ENCODE data around the gene LYRM2. TPM values are rescaled to one million over a fixed set of nuclear protein-coding genes. Genes with fewer than 3 reads are reported as not detected.

The LYRM2 gene
- total RNA-seq, 2 donors from 2014 or later: 17.3 to 21.5 TPM

DNA sequence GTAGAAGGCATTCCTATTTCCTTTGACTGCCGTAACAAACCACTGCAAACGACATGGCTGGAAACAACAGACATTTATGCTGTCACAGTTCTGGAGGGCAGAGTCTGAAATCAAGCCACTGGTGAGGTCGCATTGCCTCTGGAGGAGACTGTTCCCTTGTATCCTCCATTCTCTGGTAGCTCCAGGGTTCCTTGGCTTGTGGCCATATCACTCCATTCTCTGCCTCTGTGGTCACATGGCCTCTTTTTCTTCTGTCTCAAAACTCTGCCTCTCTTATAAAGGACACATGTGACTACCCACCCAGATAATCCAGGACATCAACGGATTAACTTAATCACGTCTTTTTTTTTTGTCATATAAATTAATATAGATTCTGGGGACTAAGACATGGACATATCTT is 84.4 kb downstream of the LYRM2 start:
- Mint-ChIP-seq H3K36me3 (no peaks in the 10 kb centered on the region), H3K27ac (no peak overlapping the region), H3K9me3 (peaks cover 8 to 12% of the 10 kb centered on the region in 2 donors)
- no peak for ATAC-seq
- no peak for DNase-seq (ENCODE audit: low spot score in 2 of 2)

DNA sequence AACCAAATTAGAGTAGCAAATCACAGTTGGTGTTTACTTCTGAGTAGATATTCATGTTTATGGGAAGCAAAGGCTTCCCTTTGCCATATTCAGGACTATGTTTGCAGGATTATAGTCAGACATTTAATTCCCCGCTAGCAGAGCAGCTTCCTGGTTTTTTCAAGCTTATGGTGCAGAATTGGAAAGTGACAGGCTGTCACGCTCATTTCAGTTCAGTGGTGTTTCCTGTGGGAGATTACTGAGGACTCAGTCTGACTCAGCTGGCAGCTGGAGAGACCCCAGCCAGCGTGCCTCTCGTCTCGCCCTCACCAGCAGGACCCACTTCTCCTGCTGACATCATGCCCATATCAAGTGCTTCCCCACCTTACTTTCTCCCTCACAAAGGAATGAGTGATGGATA is 85.1 kb downstream of the LYRM2 start:
- ATAC-seq (no peak), DNase-seq (ENCODE audit: low spot score in 2 of 2) (no peak)

DNA sequence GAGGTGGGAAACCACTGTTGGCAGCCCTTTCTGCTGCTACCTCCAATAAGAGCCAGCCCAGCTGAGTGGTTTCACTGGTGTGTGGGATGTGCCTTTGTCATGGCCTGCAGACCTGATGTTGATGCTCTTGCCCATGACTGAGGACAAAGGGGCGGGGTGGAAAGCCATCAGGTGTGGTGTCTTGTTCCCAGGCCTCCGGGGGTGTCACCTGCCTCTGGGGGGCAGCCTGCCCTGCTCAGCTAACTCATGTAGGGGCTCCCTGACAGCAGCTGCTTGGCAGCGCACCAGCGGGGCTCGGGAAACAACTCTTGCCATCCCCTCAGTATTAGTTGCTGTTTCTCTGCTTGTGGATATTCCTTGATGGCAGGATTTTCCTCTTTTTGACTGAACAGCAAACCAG is 91.3 kb downstream of the LYRM2 start:
- no peak for ATAC-seq
- no peaks in the 10 kb centered on the region for H3K36me3 Mint-ChIP-seq
- no peaks in the 10 kb centered on the region for H3K9me3 Mint-ChIP-seq
- H3K27ac Mint-ChIP-seq: no peak overlapping the region
- DNase-seq (ENCODE audit: low spot score in 2 of 2): no peak

More for the DNA sequence above, 85.1 kb downstream of the LYRM2 start:
- peaks cover 8 to 12% of the 10 kb centered on the region in 2 donors for H3K9me3 Mint-ChIP-seq
- H3K27ac Mint-ChIP-seq: no peak overlapping the region
- H3K36me3 Mint-ChIP-seq: no peaks in the 10 kb centered on the region

DNA sequence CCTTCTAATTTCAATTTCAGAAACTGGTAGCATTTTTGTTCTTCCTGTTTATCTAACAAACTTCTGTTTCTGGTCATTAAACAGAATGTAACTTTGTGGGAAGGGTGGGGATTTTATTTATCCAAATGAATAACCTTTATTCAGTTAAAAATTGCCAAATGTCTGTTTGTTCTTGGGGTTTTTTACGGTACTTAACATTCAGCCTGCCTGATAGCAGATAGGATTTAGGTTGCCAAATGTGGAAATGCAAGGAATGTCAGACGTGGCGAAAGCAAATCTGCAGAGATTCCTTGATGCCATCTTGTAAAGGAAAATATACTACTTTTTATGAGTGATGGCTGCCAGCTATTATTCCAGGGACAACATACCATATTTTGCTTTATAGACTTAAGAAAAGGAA is 95.7 kb downstream of the LYRM2 start:
- no peak overlapping the region for H3K27ac Mint-ChIP-seq
- H3K36me3 Mint-ChIP-seq: no peaks in the 10 kb centered on the region
- DNase-seq (ENCODE audit: low spot score in 2 of 2): no peak
- H3K9me3 Mint-ChIP-seq: no peaks in the 10 kb centered on the region
- ATAC-seq: no peak

DNA sequence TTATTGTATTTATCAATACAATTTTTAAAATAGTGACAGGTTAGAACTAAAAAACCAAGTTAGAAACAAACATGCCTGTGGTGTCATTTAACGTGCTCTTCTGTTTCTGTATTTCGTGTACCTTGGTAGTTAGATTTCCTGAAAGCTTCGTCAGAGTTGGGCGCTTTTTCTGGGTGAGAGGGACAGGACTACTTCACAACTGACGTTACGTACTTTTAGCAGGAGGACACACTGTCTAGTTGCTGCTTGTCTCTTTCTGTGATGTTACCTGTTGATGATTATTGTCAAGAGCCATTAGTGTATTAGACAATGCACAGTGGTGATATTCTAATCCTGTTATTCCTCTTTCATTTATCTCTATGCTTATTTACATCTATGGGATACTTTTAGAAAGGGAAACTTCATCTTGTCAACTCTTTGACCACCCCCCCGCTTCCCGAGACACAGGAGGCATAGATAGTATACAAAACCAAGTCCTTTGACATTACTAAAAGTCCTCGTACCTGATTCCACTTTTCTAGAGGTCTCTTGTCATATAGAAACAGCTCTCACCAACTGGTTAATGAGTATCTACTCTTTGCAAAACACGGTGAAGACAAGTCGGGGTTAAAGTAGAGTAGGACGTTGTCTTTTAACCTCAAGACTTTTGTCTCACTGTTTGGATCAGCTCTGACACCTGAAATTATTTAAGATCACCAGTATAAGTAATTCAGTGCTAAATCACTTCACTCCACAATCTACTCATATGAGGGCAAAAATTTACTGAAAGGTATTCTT is 96.3 kb downstream of the LYRM2 start:
- no peaks in the 10 kb centered on the region for H3K9me3 Mint-ChIP-seq
- H3K27ac Mint-ChIP-seq: no peak overlapping the region
- no peaks in the 10 kb centered on the region for H3K36me3 Mint-ChIP-seq
- ATAC-seq (no peak), DNase-seq (ENCODE audit: low spot score in 2 of 2) (no peak)

DNA sequence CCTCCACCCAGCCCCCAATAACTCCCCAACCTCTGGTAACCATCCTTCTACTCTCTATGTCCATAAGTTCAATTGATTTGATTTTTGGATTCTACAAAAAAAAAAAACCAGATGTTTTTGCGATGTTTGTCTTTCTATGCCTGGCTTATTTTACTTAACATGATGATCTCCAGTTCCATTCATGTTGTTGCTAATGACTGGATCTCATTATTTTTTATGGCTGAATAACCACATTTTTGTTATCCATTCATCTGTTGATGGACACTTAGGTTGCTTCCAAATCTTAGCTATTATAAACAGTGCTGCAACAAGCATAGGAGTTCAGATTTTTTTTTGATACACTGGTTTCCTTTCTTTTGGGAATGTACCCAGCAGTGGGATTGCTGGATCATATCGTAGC is 98.8 kb downstream of the LYRM2 start:
- H3K9me3 Mint-ChIP-seq: no peaks in the 10 kb centered on the region
- ATAC-seq (no peak), DNase-seq (ENCODE audit: low spot score in 2 of 2) (no peak)
- no peaks in the 10 kb centered on the region for H3K36me3 Mint-ChIP-seq
- H3K27ac Mint-ChIP-seq: no peak overlapping the region

DNA sequence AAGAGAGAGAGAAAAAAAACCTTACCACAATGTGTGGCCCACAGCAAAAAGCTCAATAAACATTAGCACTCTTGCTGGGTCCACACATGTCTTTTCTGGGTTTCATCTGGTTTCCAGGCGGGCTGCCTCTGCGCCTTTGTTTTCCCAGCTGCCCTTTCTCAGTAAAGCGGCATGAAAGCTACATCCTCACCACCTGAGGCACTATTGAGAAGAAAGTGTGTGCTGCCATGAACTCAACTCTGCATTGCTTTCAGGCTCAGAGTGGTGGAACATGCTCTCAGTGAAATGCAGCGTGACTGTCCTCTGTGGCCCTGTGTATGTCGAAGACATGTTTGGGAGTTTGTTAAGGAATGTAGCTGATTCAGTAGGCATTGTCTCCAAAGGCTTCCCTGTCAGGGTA is 102.3 kb downstream of the LYRM2 start:
- Mint-ChIP-seq H3K9me3 (no peaks in the 10 kb centered on the region), H3K27ac (no peak overlapping the region), H3K36me3 (no peaks in the 10 kb centered on the region)
- no peak for ATAC-seq
- DNase-seq (ENCODE audit: low spot score in 2 of 2): no peak

DNA sequence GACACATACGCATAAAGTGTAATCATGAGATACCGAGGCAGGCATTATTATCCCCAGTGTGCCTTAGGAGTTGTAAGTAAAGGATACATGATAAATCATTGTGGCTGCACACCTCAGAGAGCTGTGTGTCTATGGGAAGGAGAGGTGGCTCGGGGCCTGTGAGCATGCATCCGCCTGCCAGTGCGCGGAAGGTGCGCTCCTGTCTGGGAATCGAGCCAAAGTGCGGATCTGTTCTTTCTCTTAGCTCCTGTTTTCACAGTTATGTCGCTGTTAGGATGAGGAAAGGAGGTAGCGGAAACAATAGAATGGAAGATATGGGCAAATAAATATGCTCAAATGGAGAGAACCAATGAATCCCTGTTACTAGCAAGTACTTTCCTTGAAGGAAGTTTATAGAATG is 107.6 kb downstream of the LYRM2 start:
- Mint-ChIP-seq H3K27ac (no peak overlapping the region), H3K36me3 (no peaks in the 10 kb centered on the region), H3K9me3 (no peaks in the 10 kb centered on the region)
- ATAC-seq (no peak), DNase-seq (ENCODE audit: low spot score in 2 of 2) (no peak)

DNA sequence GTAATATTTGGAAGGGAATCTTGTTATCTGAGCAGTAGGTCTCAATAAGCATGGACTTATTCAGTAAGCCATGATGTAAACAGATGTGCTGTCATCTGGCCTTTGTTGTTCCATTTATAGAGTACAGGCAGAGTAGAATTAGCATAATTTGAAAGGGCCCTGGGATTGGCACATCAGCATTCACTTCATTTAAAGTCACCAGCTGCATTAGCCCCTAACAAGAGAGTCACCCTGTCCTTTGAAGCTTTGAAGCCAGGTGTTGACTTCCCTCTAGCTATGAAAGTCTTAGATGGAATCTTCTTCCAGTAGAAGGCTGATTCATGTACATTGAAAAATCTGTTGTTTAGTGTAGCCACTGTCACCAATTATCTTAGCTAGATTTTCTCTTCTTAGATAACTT is 109.7 kb downstream of the LYRM2 start:
- Mint-ChIP-seq H3K9me3 (no peaks in the 10 kb centered on the region), H3K36me3 (no peaks in the 10 kb centered on the region), H3K27ac (no peak overlapping the region)
- ATAC-seq: no peak
- DNase-seq (ENCODE audit: low spot score in 2 of 2): no peak

DNA sequence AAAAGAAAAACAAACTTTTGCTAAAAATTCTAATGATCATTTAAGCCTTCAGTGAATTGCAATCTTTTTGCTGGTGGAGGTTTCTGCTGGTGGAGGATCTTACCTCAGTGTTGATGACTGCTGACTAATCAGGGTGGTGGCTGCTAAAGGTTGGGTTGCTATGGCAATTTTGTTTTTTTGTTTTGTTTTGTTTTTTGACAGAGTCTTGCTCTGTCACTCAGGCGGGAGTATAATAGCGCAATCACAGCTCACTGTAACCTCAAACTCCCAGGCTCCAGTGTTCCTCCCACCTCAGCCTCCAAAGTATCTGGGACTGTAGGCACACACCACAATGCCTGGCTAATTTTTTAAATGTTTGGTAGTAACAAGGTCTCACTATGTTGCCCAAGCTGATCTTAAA is 110.9 kb downstream of the LYRM2 start:
- ATAC-seq (peak in 1 of 2 donors; percentile 40), DNase-seq (ENCODE audit: low spot score in 2 of 2) (no peak)
- H3K27ac Mint-ChIP-seq: no peak overlapping the region
- no peaks in the 10 kb centered on the region for H3K9me3 Mint-ChIP-seq
- no peaks in the 10 kb centered on the region for H3K36me3 Mint-ChIP-seq

DNA sequence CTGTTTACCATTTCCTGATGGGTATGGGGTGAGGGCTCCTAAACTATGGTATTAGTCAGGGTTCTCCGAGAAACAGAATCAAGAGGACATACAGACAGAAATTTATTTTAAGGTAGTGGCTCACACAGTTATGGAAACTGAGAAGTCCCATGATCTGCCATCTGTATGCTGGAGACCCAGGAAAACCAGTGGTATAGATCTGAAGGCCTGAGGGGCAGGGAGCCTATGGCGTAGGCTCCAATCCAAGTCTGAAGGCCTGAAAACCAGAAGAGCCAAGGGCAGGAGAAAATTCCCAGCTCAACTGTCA is 112.0 kb downstream of the LYRM2 start:
- DNase-seq (ENCODE audit: low spot score in 2 of 2): no peak
- no peak for ATAC-seq
- Mint-ChIP-seq H3K9me3 (no peaks in the 10 kb centered on the region), H3K27ac (no peak overlapping the region), H3K36me3 (no peaks in the 10 kb centered on the region)

DNA sequence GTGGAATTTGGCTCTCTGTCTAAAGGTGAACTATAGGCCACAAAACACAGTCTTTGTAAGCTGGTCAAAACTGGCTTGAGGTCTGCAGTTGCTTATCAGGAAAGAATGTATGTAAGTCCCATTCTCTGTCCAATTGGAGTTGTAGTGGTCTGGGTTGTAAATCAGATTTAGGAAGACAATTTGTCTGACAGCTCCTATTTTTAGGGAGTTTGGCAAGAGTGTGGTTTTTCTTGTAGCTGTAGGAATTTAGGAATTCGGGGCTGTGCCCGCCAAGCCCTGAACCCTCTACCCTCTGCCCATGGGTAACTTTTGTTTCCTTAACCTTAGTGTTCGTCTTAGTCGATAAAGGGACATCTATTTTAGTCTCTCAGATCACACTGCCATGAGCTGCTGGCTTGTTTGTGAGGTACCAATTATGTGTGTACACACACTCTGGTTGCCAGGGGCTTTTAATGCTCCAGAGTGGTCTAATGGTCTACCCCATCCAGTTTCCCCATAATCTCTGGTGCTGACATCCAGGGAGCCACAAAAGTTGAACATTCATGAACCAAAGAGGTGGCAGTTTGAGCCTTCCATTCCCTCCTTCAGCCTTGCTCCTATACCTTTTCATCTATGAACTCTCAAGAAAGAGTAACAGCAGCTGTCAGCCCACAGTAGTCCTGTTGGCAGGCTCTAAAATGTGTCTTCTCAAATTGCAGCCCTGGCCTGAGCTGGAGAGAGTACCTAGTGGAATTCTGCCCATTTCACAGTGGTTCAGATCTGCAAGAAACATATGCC is 112.6 kb downstream of the LYRM2 start:
- H3K9me3 Mint-ChIP-seq: no peaks in the 10 kb centered on the region
- DNase-seq (ENCODE audit: low spot score in 2 of 2): no peak
- no peaks in the 10 kb centered on the region for H3K36me3 Mint-ChIP-seq
- no peak for ATAC-seq
- H3K27ac Mint-ChIP-seq: no peak overlapping the region

DNA sequence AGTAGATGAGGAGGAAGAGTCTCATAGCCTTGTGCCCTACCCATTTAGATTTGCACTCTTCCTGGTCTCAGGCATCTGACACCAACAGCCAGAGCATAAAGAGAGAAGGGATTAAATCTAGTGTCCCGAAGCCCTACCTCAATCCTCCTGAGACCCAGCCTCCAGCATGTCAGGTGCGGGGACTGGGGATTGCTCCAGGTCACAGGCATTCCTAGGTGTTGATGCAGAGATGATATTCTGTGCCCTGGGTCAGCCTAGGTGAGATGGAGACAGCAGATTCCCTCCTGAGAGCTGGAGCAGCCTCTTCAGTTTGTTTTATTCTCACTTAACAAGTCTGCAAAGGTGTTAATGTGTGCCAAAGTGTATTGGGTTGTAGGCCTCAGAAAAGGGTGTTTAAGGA is 115.8 kb downstream of the LYRM2 start:
- H3K9me3 Mint-ChIP-seq: no peaks in the 10 kb centered on the region
- H3K36me3 Mint-ChIP-seq: no peaks in the 10 kb centered on the region
- H3K27ac Mint-ChIP-seq: no peak overlapping the region
- no peak for DNase-seq (ENCODE audit: low spot score in 2 of 2)
- no peak for ATAC-seq

DNA sequence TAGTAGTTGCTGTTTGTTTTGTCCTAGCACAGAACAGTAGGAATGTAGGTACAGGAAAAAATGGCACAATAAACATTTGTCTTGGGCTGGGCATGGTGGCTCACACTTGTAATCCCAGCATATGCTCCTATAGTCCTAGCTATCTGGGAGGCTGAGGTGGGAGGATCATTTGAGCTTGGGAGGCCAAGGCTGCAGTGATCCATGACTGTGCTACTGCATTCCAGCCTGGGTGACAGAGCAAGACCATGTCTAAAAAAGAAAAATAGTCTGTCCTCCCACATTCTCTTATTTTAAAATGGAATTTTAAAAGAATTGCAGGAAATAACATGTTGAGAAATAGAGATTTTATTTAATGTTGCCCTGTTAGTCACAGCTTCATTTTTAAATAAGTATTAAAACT is 117.8 kb downstream of the LYRM2 start:
- no peaks in the 10 kb centered on the region for H3K36me3 Mint-ChIP-seq
- H3K9me3 Mint-ChIP-seq: no peaks in the 10 kb centered on the region

DNA sequence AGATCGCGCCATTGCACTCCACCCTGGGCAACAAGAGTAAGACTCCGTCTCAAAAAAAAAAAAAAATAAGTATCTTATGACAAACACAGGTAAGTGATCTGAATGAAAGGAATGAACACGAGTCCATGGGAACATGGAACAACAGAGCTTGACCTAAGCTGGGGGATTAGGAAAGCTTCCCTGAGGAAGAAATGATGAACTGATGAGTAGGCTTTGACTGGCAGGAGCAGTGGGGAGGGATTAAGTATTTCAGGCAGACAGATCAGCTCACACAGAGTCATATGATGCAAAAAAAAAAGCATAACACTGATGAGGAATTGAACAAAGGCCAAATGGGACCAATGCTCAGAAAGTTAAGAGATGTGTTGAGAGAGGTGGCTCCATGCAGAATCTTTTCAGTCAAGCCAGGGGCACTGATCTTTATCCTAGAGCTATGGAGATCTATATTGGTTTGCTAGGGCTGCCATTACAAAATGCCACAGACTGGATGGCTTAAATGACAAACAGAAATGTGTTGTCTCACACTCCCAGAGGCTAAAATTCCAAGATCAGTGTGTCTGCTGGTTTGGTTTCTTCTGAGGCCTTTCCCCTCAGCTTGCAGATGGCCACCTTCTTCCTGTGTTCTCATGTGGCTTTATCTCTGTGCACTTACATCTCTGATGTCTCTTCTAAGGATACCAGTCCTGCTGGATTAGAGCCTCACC is 120.0 kb downstream of the LYRM2 start:
- ATAC-seq (no peak), DNase-seq (ENCODE audit: low spot score in 2 of 2) (no peak)
- H3K36me3 Mint-ChIP-seq: no peaks in the 10 kb centered on the region
- no peaks in the 10 kb centered on the region for H3K9me3 Mint-ChIP-seq
- no peak overlapping the region for H3K27ac Mint-ChIP-seq

More for the DNA sequence above, 117.8 kb downstream of the LYRM2 start:
- no peak overlapping the region for H3K27ac Mint-ChIP-seq
- ATAC-seq (no peak), DNase-seq (ENCODE audit: low spot score in 2 of 2) (no peak)

Data from activated naive CD4-positive, alpha-beta T cell treated with anti-CD3 and anti-CD28 coated beads, Interleukin-2, amount 50 U/mL, for 72 hours (primary cell).